Neural progenitor cell (in vitro differentiated cells): ENCODE data around the gene TRPM1. TPM values are rescaled to one million over a fixed set of nuclear protein-coding genes. Genes with fewer than 3 reads are reported as not detected.

Source experiments
- DNase-seq: peaks from one replicate; pipeline ENCODE4 v3.0.0-alpha.2; 2016; ENCODE audit warnings: low spot score
- H2AFZ ChIP-seq: fragments of 200-600 bp; sonication (generic); replicated peaks from 2 replicates; pipeline ENCODE4 v1.6.1; 2016; ENCODE audit warnings: antibody characterized with exemption
- H3F3A ChIP-seq: fragments of 200-600 bp; sonication (generic); 2 replicates; pipeline ENCODE4 v1.6.1; 2016; ENCODE audit warnings: antibody characterized with exemption, low read depth
- H3K27ac ChIP-seq: fragments of 200-600 bp; sonication (generic); 2 replicates; pipeline ENCODE4 v1.5.1; 2016; ENCODE audit warnings: mild to moderate bottlenecking
- H3K27me3 ChIP-seq: fragments of 200-600 bp; sonication (generic); 2 replicates; pipeline ENCODE4 v1.6.1; 2016; ENCODE audit warnings: mild to moderate bottlenecking, moderate library complexity
- H3K36me3 ChIP-seq: fragments of 200-600 bp; sonication (generic); 2 replicates; pipeline ENCODE4 v1.5.1; 2016
- H3K4me1 ChIP-seq: fragments of 200-600 bp; sonication (generic); 2 replicates; pipeline ENCODE4 v1.6.1; 2016; ENCODE audit warnings: mixed run types
- H3K4me2 ChIP-seq: fragments of 200-600 bp; sonication (generic); 2 replicates; pipeline ENCODE4 v1.6.1; 2016
- H3K4me3 ChIP-seq: fragments of 200-600 bp; sonication (generic); 2 replicates; pipeline ENCODE4 v1.5.1; 2016
- H3K79me2 ChIP-seq: fragments of 200-600 bp; sonication (generic); 2 replicates; pipeline ENCODE4 v1.6.1; 2016; ENCODE audit warnings: low read depth
- H3K9ac ChIP-seq: fragments of 200-600 bp; sonication (generic); 2 replicates; pipeline ENCODE4 v1.6.1; 2016
- H3K9me3 ChIP-seq: fragments of 200-600 bp; sonication (generic); 2 replicates; pipeline ENCODE4 v1.5.1; 2016; ENCODE audit warnings: low read depth
- H4K20me1 ChIP-seq: fragments of 200-600 bp; sonication (generic); 2 replicates; pipeline ENCODE4 v1.6.1; 2016; ENCODE audit warnings: low read depth
- H3K27ac Mint-ChIP-seq: 3 replicates; pipeline ENCODE4 v1.8.0; 2021; ENCODE audit warnings: mixed read lengths
- H3K27me3 Mint-ChIP-seq: 2 replicates; pipeline ENCODE4 v1.8.0; 2022; ENCODE audit warnings: low read depth, mild to moderate bottlenecking, inconsistent platforms, moderate library complexity, mixed read lengths; ENCODE audit not compliant: insufficient read depth
- H3K36me3 Mint-ChIP-seq: 3 replicates; pipeline ENCODE4 v1.8.0; 2021; ENCODE audit warnings: mixed read lengths
- H3K4me1 Mint-ChIP-seq: 3 replicates; pipeline ENCODE4 v1.8.0; 2021; ENCODE audit warnings: mixed read lengths
- H3K4me3 Mint-ChIP-seq: 3 replicates; pipeline ENCODE4 v1.8.0; 2021; ENCODE audit warnings: mild to moderate bottlenecking, moderate library complexity, mixed read lengths
- H3K9me3 Mint-ChIP-seq: 3 replicates; pipeline ENCODE4 v1.8.0; 2020; ENCODE audit warnings: mixed read lengths
- CTCF ChIP-seq: fragments of 200-600 bp; sonication (generic); IDR thresholded peaks from 2 replicates; pipeline ENCODE4 v1.5.1; 2017; ENCODE audit warnings: antibody characterized with exemption, mild to moderate bottlenecking
- EZH2 ChIP-seq: fragments of 200-600 bp; sonication (generic); IDR thresholded peaks from 2 replicates; pipeline ENCODE4 v1.6.1; 2017; ENCODE audit warnings: antibody characterized with exemption, mild to moderate bottlenecking, moderate library complexity
- EZH2phosphoT487 ChIP-seq: fragments of 200-600 bp; sonication (generic); IDR thresholded peaks from 2 replicates; pipeline ENCODE4 v1.6.1; 2017; ENCODE audit warnings: antibody characterized with exemption
- total RNA-seq: library from RNA; depleted of rRNA; stranded (reverse); fragments of >200 nt; gene quantifications from 2 replicates; pipeline ENCODE4 v1.2.3, GENCODE V29; 2015; ENCODE audit warnings: low replicate concordance

TRPM1 gene
- total RNA-seq, 1 donor from 2014 or later = not detected

GRCh38 chr15:31045606-31046005 lies 55.9 kb downstream of the TRPM1 start:
- no peak overlapping the region for H3K9ac ChIP-seq
- no peaks in the 10 kb centered on the region for H3K27me3 ChIP-seq
- H3K4me1 Mint-ChIP-seq = no peaks in the 10 kb centered on the region
- no peak overlapping the region for H3K4me3 ChIP-seq
- H3K4me3 Mint-ChIP-seq = no peak overlapping the region
- H3K79me2 ChIP-seq = no peaks in the 10 kb centered on the region
- no peak overlapping the region for H3K4me2 ChIP-seq
- H3K27me3 Mint-ChIP-seq = peaks cover 4% of the 10 kb centered on the region
- no peaks in the 10 kb centered on the region for H3F3A ChIP-seq
- DNase-seq = no peak
- TF ChIP-seq EZH2 (no peak), CTCF (no peak), EZH2phosphoT487 (no peak)
- no peak overlapping the region for H3K27ac Mint-ChIP-seq
- no peaks in the 10 kb centered on the region for H3K36me3 Mint-ChIP-seq
- H4K20me1 ChIP-seq = no peaks in the 10 kb centered on the region
- peaks cover 2% of the 10 kb centered on the region for H3K9me3 Mint-ChIP-seq
- no peaks in the 10 kb centered on the region for H3K9me3 ChIP-seq
- no peaks in the 10 kb centered on the region for H3K36me3 ChIP-seq
- no peak overlapping the region for H2AFZ ChIP-seq
- no peak overlapping the region for H3K27ac ChIP-seq
- H3K4me1 ChIP-seq = no peaks in the 10 kb centered on the region

- H3F3A ChIP-seq = no peaks in the 10 kb centered on the region
- no peaks in the 10 kb centered on the region for H3K4me1 ChIP-seq
- no peaks in the 10 kb centered on the region for H3K79me2 ChIP-seq
- no peak overlapping the region for H3K27ac ChIP-seq
- no peaks in the 10 kb centered on the region for H3K9me3 ChIP-seq
- peaks cover 2% of the 10 kb centered on the region for H3K27me3 Mint-ChIP-seq
- H3K9me3 Mint-ChIP-seq = peaks cover 2% of the 10 kb centered on the region
- H3K4me2 ChIP-seq = no peak overlapping the region
- H3K4me3 ChIP-seq = no peak overlapping the region
- H3K4me1 Mint-ChIP-seq = no peaks in the 10 kb centered on the region
- no peak for TF ChIP-seq EZH2phosphoT487
- no peak for TF ChIP-seq EZH2
- TF ChIP-seq CTCF = no peak
- H2AFZ ChIP-seq = no peak overlapping the region
- H3K4me3 Mint-ChIP-seq = no peak overlapping the region
- no peaks in the 10 kb centered on the region for H3K36me3 Mint-ChIP-seq
- no peak overlapping the region for H3K27ac Mint-ChIP-seq
- no peak overlapping the region for H3K9ac ChIP-seq
- H3K27me3 ChIP-seq = no peaks in the 10 kb centered on the region
- H4K20me1 ChIP-seq = no peaks in the 10 kb centered on the region
- no peaks in the 10 kb centered on the region for H3K36me3 ChIP-seq
- DNase-seq = no peak
These were observed 58.8 kb downstream of the TRPM1 start for GRCh38 chr15:31042751-31043150.

- Histone ChIP-seq H3K79me2 (no peaks in the 10 kb centered on the region), H3K4me1 (no peaks in the 10 kb centered on the region), H2AFZ (no peak overlapping the region), H3F3A (no peaks in the 10 kb centered on the region), H3K27ac (no peak overlapping the region), H4K20me1 (no peaks in the 10 kb centered on the region), H3K27me3 (no peaks in the 10 kb centered on the region), H3K36me3 (no peaks in the 10 kb centered on the region), H3K4me2 (no peak overlapping the region), H3K9ac (no peak overlapping the region), H3K4me3 (no peak overlapping the region), H3K9me3 (no peaks in the 10 kb centered on the region)
- H3K9me3 Mint-ChIP-seq = peaks cover 2% of the 10 kb centered on the region
- no peak overlapping the region for H3K4me3 Mint-ChIP-seq
- H3K27ac Mint-ChIP-seq = no peak overlapping the region
- no peak for TF ChIP-seq CTCF
- no peak for TF ChIP-seq EZH2
- TF ChIP-seq EZH2phosphoT487 = no peak
- DNase-seq = no peak
- no peaks in the 10 kb centered on the region for H3K4me1 Mint-ChIP-seq
- no peaks in the 10 kb centered on the region for H3K36me3 Mint-ChIP-seq
- H3K27me3 Mint-ChIP-seq = no peaks in the 10 kb centered on the region
These were observed 59.9 kb downstream of the TRPM1 start for GRCh38 chr15:31041610-31042009.
